Panc1 (cell line): ENCODE results near the gene LRRC1. TPM values are rescaled to one million over a fixed set of nuclear protein-coding genes. Genes with fewer than 3 reads are reported as not detected.

Experiments used
- ATAC-seq: fragments of 200-7000 bp; cut with Tn5 transposase; 2 replicates; pipeline ENCODE4 v1.9.1; 2020; ENCODE audit warnings: mild to moderate bottlenecking, moderate library complexity
- BruUV-seq: library from RNA; stranded (reverse); fragments of 400-500 nt; replicated peaks from 2 replicates; lab custom pipeline; 2021; lab: Mats Ljungman, UMichigan
- CTCF ChIA-PET: fragments of 300-600 bp; sonication (Branson Sonifier 250); formaldehyde crosslinking; loops from one replicate; lab custom pipeline; 2022; ENCODE audit warnings: antibody characterized with exemption; lab: Charles Lee
- POLR2A ChIA-PET: fragments of 300-600 bp; sonication (Branson Sonifier 250); formaldehyde crosslinking; loops from one replicate; lab custom pipeline; 2022; ENCODE audit warnings: antibody characterized with exemption; lab: Charles Lee
- DNase-seq: peaks from one replicate; pipeline ENCODE4 v3.0.0-alpha.2; 2010; ENCODE audit warnings: low read depth, low spot score
- H3K27ac ChIP-seq: 2 replicates; pipeline ENCODE4 v1.5.1; 2011; ENCODE audit warnings: mild to moderate bottlenecking, low read length, inconsistent platforms
- H3K27me3 ChIP-seq: fragments of 200-500 bp; sonication (Bioruptor generic); 2 replicates; pipeline ENCODE4 v1.6.0; 2014; ENCODE audit warnings: low read length, inconsistent platforms; ENCODE audit not compliant: control insufficient read depth, insufficient read depth
- H3K36me3 ChIP-seq: fragments of 200-500 bp; sonication (Bioruptor generic); 2 replicates; pipeline ENCODE4 v1.5.1; 2014; ENCODE audit warnings: inconsistent platforms, mild to moderate bottlenecking, low read length, moderate library complexity; ENCODE audit not compliant: control insufficient read depth, insufficient read depth
- H3K4me1 ChIP-seq: 2 replicates; pipeline ENCODE4 v1.5.1; 2011; ENCODE audit warnings: inconsistent platforms, mild to moderate bottlenecking, low read length, moderate library complexity; ENCODE audit not compliant: control insufficient read depth, insufficient read depth
- H3K4me3 ChIP-seq, 2 experiments: 2 replicates each; pipeline ENCODE4 v1.5.1; 2011 to 2012; ENCODE audit warnings: low read depth in 2 of 2, low read length in 2 of 2, mild to moderate bottlenecking in 2 of 2, inconsistent platforms in 1 of 2, moderate library complexity in 1 of 2
- H3K9me3 ChIP-seq: fragments of 200-500 bp; sonication (Bioruptor generic); 2 replicates; pipeline ENCODE4 v1.5.1; 2014; ENCODE audit warnings: low read depth, mild to moderate bottlenecking, inconsistent platforms, low read length, moderate library complexity; ENCODE audit not compliant: control insufficient read depth, insufficient read depth
- POLR2AphosphoS5 ChIP-seq: IDR thresholded peaks from 2 replicates; pipeline ENCODE4 v1.6.1; 2012; ENCODE audit warnings: mild to moderate bottlenecking, low read depth, low read length, moderate library complexity
- REST ChIP-seq, 2 experiments: IDR thresholded peaks; 2 replicates each; pipeline ENCODE4 v1.6.1; 2011 to 2012; ENCODE audit warnings: low read depth in 2 of 2, control low read depth in 1 of 2, low read length in 1 of 2, mild to moderate bottlenecking in 1 of 2, moderate library complexity in 1 of 2; ENCODE audit not compliant: insufficient read depth in 1 of 2
- SIN3A ChIP-seq: IDR thresholded peaks from 2 replicates; pipeline ENCODE4 v1.6.1; 2012; ENCODE audit warnings: low read depth, mild to moderate bottlenecking, low read length, moderate library complexity, borderline replicate concordance; ENCODE audit not compliant: insufficient read depth
- TCF7L2 ChIP-seq: IDR thresholded peaks from 2 replicates; pipeline ENCODE4 v1.6.1; 2011; ENCODE audit warnings: mild to moderate bottlenecking, low read depth, low read length, inconsistent platforms
- in situ Hi-C: cut with HindIII; loops from 2 replicates; pipeline ENCODE4 v1.10.0; 2016; ENCODE audit warnings: low sequenced_read_pairs, low pct_unique_long_range_greater_than_20kb
- intact Hi-C: fragments of 100-400 bp; cut with micrococcal nuclease; formaldehyde crosslinking; loops from one replicate; pipeline ENCODE4 v1.10.0; 2022; ENCODE audit not compliant: unreplicated experiment
- total RNA-seq: library from RNA; stranded (reverse); gene quantifications from one replicate; pipeline ENCODE4 v1.2.1, GENCODE V29; 2021; ENCODE audit not compliant: unreplicated experiment
- TF ChIP-seq, protein P1 (sequence below): fragments of 450-650 bp; IDR thresholded peaks from 2 replicates; pipeline ENCODE4 v1.5.1; 2017; ENCODE audit warnings: mild to moderate bottlenecking

Gene LRRC1
- total RNA-seq, 1 experiment from 2014 or later = 13.8 TPM

DNA sequence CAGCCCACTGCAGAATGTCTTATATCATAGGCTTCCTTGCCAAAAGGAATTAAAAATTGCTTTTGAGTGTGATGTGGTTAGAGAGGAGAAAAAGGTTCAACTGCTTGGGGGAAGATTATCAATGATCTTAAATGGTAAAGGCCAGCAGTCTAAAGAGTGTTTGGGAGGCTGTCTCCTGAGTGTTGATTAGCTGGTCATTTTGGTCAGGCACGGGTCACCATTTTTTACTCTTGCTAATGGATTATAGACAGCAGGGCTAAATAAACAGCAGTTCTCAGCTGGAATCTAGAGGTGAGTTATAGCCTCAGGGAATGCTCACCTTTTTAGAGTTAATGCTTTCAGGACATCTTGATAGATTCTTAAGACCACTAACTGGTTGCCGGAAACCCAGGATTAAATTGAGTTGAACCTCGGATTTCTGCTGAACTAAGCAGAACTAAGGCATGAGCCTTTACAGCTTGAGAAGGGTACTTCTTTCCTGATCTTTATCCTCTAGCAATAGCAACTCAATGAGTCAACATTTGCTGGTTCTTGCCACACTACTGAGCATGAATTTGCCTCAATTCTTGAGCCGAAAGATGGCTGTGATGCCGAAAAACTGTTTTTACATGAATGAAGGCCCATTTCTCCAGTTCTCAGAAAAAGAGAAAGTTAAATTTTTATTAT is 120.4 kb downstream of the LRRC1 start:
- Histone ChIP-seq H3K9me3 (no peaks in the 10 kb centered on the region), H3K27me3 (no peaks in the 10 kb centered on the region), H3K4me1 (no peaks in the 10 kb centered on the region), H3K36me3 (no peaks in the 10 kb centered on the region), H3K4me3 (no peak overlapping the region), H3K27ac (no peak overlapping the region)
- intact Hi-C loops (no loop called here), in situ Hi-C loops (no loop called here)
- ChIA-PET POLR2A (no interaction called here), CTCF (no interaction called here)
- ATAC-seq (no peak), DNase-seq (no peak)
- no TSS peak for BruUV-seq
- TF ChIP-seq POLR2AphosphoS5 (no peak), REST (IDR thresholded peaks at IDR 0.05; ENCODE audit: insufficient read depth in 1 of 2, low read depth in 2 of 2, low read length in 1 of 2) (no peak), SIN3A (no peak), TCF7L2 (no peak)
- TF ChIP-seq, protein P1, sequence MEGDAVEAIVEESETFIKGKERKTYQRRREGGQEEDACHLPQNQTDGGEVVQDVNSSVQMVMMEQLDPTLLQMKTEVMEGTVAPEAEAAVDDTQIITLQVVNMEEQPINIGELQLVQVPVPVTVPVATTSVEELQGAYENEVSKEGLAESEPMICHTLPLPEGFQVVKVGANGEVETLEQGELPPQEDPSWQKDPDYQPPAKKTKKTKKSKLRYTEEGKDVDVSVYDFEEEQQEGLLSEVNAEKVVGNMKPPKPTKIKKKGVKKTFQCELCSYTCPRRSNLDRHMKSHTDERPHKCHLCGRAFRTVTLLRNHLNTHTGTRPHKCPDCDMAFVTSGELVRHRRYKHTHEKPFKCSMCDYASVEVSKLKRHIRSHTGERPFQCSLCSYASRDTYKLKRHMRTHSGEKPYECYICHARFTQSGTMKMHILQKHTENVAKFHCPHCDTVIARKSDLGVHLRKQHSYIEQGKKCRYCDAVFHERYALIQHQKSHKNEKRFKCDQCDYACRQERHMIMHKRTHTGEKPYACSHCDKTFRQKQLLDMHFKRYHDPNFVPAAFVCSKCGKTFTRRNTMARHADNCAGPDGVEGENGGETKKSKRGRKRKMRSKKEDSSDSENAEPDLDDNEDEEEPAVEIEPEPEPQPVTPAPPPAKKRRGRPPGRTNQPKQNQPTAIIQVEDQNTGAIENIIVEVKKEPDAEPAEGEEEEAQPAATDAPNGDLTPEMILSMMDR = no peak

GRCh38 chr6:53916804-53917463 is 122.1 kb downstream of the LRRC1 start:
- Histone ChIP-seq H3K4me1 (no peaks in the 10 kb centered on the region), H3K9me3 (no peaks in the 10 kb centered on the region), H3K27me3 (no peaks in the 10 kb centered on the region), H3K27ac (no peak overlapping the region), H3K4me3 (no peak overlapping the region), H3K36me3 (no peaks in the 10 kb centered on the region)
- ChIA-PET CTCF (no interaction called here), POLR2A (no interaction called here)
- in situ Hi-C loops = no loop called here
- no TSS peak for BruUV-seq
- no peak for TF ChIP-seq POLR2AphosphoS5
- intact Hi-C loops = no loop called here
- no peak for ATAC-seq
- DNase-seq = no peak

DNA sequence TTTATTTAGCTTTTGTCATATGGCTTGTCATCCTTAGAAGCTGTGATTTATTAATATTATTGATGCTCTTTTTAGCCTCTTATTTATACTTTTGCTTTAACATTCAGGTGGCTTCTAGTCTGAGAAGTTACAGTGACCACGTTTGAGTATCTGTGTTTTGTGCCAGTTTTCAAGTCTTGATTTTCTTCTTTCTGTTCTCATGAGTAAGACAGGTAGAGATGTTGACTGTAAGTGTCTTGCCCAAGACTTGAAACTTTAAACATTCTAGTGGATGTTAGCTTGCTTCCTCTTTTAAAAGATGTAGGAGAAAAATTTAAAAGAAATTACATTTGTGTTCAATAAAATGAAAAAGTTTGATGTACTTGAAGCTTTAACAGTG is 122.6 kb downstream of the LRRC1 start:
- intact Hi-C loops (no loop called here), in situ Hi-C loops (no loop called here)
- Histone ChIP-seq H3K27me3 (no peaks in the 10 kb centered on the region), H3K9me3 (no peaks in the 10 kb centered on the region), H3K4me1 (no peaks in the 10 kb centered on the region), H3K36me3 (no peaks in the 10 kb centered on the region), H3K27ac (no peak overlapping the region), H3K4me3 (no peak overlapping the region)
- ChIA-PET POLR2A (no interaction called here), CTCF (no interaction called here)
- no peak for TF ChIP-seq SIN3A
- no peak for TF ChIP-seq POLR2AphosphoS5
- no peak for TF ChIP-seq TCF7L2
- TF ChIP-seq REST (IDR thresholded peaks at IDR 0.05; ENCODE audit: insufficient read depth in 1 of 2, low read depth in 2 of 2, low read length in 1 of 2) = no peak
- TF ChIP-seq, protein P1 = no peak
- DNase-seq = no peak
- BruUV-seq = no TSS peak
- no peak for ATAC-seq
